Activated naive CD4-positive, alpha-beta T cell treated with anti-CD3 and anti-CD28 coated beads for 36 hours (primary cell): ENCODE results near the gene RAD9A. TPM values are rescaled to one million over a fixed set of nuclear protein-coding genes. Genes with fewer than 3 reads are reported as not detected.

ENCODE experiments used
- CTCF ChIA-PET: fragments of 350-600 bp; sonication (Branson Sonifier 250); formaldehyde crosslinking; loops from one replicate; lab custom pipeline; 2021; ENCODE audit warnings: antibody characterized with exemption; lab: Charles Lee
- DNase-seq: peaks from one replicate; pipeline ENCODE4 v3.0.0-alpha.2; 2020
- H3K27ac Mint-ChIP-seq: one replicate; pipeline ENCODE4 v1.8.0; 2021; ENCODE audit warnings: mild to moderate bottlenecking, mixed read lengths
- H3K27me3 Mint-ChIP-seq: one replicate; pipeline ENCODE4 v1.8.0; 2021; ENCODE audit warnings: low read depth, mixed read lengths
- H3K36me3 Mint-ChIP-seq: one replicate; pipeline ENCODE4 v1.8.0; 2021; ENCODE audit warnings: low read depth, mixed read lengths
- H3K4me1 Mint-ChIP-seq: one replicate; pipeline ENCODE4 v1.8.0; 2021; ENCODE audit warnings: low read depth, mixed read lengths
- H3K4me3 Mint-ChIP-seq: one replicate; pipeline ENCODE4 v1.8.0; 2021; ENCODE audit warnings: mild to moderate bottlenecking, moderate library complexity, mixed read lengths
- H3K9me3 Mint-ChIP-seq: one replicate; pipeline ENCODE4 v1.8.0; 2021; ENCODE audit warnings: mixed read lengths
- intact Hi-C: fragments of 100-400 bp; cut with micrococcal nuclease; formaldehyde crosslinking; loops from one replicate; pipeline ENCODE4 v1.15.1; 2023
- total RNA-seq, 2 experiments: library from RNA; stranded (reverse); gene quantifications; one replicate each; pipeline ENCODE4 v1.2.3, GENCODE V29; 2021

RAD9A gene
- total RNA-seq, 2 experiments from 2014 or later = 29.5 to 30.7 TPM

- Mint-ChIP-seq H3K36me3 (no peaks in the 10 kb centered on the region), H3K27me3 (no peaks in the 10 kb centered on the region), H3K4me1 (peaks cover 65% of the 10 kb centered on the region), H3K4me3 (peak overlapping the region; percentile 52), H3K9me3 (no peaks in the 10 kb centered on the region), H3K27ac (peak overlapping the region; percentile 68)
- DNase-seq = peak; percentile 76
- CTCF ChIA-PET = interaction anchor here (4.7 kb wide), 1 partner anchor 14 kb away, joined by 28 read pairs; the partner anchor contains the start of genes PPP1CA and TBC1D10C
- intact Hi-C loops = loop anchor here (1.0 kb wide), 1 partner anchor 7 kb away; no protein-coding TSS in a partner anchor
Observed at GRCh38 chr11:67416416-67417335, 24.9 kb downstream of the RAD9A start.

DNA sequence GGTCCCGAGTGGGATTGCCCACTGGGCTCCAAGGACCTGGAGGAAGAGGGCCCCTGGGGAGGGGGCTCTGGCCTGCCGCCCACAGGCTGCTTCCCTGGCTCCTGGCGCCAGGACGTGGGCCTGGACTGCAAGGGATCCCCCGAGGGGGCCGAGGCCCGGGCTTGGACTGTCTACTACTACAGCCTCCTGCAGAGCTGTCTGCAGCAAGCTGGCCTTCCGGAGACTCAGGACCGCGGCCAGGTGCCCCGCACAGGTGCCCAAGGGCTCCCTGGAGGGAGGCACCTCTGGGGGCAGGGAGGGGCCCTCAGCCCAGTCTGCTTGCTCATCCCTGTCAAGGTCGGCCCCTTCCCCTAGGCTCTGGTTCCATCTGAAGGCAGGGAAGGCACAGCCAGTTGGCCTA, 25.6 kb downstream of the RAD9A start:
- CTCF ChIA-PET = interaction anchor here (4.7 kb wide), 1 partner anchor 14 kb away, joined by 28 read pairs; the partner anchor contains the start of genes PPP1CA and TBC1D10C
- H3K36me3 Mint-ChIP-seq = no peaks in the 10 kb centered on the region
- intact Hi-C loops = loop anchor here (1.0 kb wide), 1 partner anchor 8 kb away; no protein-coding TSS in a partner anchor
- no peaks in the 10 kb centered on the region for H3K9me3 Mint-ChIP-seq
- DNase-seq = no peak
- H3K27ac Mint-ChIP-seq = no peak overlapping the region
- H3K4me3 Mint-ChIP-seq = no peak overlapping the region
- peaks cover 58% of the 10 kb centered on the region for H3K4me1 Mint-ChIP-seq
- no peaks in the 10 kb centered on the region for H3K27me3 Mint-ChIP-seq

- Mint-ChIP-seq H3K4me1 (peaks cover 51% of the 10 kb centered on the region), H3K27ac (peak overlapping the region; percentile 46), H3K9me3 (no peaks in the 10 kb centered on the region), H3K4me3 (peak overlapping the region; percentile 53), H3K27me3 (no peaks in the 10 kb centered on the region), H3K36me3 (no peaks in the 10 kb centered on the region)
- CTCF ChIA-PET = interaction anchor here (0.9 to 4.7 kb wide), 3 partner anchors 16 to 73 kb away, joined by 3 to 28 read pairs (median 3); partner anchors contain the start of genes PPP1CA, PTPRCAP and TBC1D10C
- no peak for DNase-seq
- intact Hi-C loops = no loop called here
Observed at GRCh38 chr11:67418476-67419281, 26.9 kb downstream of the RAD9A start.

- CTCF ChIA-PET = interaction anchor here (0.9 to 4.7 kb wide), 5 partner anchors 10 to 68 kb away, joined by 3 to 28 read pairs (median 3); partner anchors contain the start of genes PPP1CA, PTPRCAP and TBC1D10C
- H3K9me3 Mint-ChIP-seq = no peaks in the 10 kb centered on the region
- peak overlapping the region; percentile 77 for H3K4me3 Mint-ChIP-seq
- intact Hi-C loops = loop anchor here (2.0 kb wide), 1 partner anchor 19 kb away; no protein-coding TSS in a partner anchor
- H3K27ac Mint-ChIP-seq = peak overlapping the region; percentile 68
- DNase-seq = no peak
- peaks cover 51% of the 10 kb centered on the region for H3K4me1 Mint-ChIP-seq
- H3K27me3 Mint-ChIP-seq = no peaks in the 10 kb centered on the region
- no peaks in the 10 kb centered on the region for H3K36me3 Mint-ChIP-seq
Observed at GRCh38 chr11:67419325-67420049, 27.7 kb downstream of the RAD9A start.

DNA sequence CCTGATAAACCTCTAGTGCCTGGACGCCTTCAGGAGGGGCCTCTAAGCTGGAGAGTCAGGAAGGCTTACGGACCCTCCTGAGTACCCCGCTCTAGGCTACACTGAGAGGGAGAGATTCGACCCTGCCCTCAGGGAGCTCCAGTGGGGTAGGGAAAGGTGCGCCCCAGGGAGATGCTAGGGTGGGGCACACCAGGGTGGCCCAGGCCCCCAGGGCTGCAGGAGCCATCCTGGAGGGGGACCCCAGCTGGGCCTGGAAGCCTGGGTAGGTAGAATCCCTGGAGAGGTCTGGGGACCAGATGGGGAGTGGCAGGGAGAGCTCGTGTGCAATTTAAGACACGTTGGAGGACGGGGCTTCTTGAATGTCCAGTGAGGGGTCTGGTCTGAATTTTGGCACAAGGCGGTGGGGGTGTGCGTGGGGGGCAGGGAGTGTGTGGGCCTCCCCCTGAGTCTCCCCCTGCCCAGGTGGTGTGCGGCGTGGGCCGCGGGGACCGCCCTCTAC, 28.4 kb downstream of the RAD9A start:
- no peaks in the 10 kb centered on the region for H3K27me3 Mint-ChIP-seq
- peak overlapping the region; percentile 77 for H3K4me3 Mint-ChIP-seq
- CTCF ChIA-PET = interaction anchor here (0.9 to 4.7 kb wide), 4 partner anchors 11 to 69 kb away, joined by 3 to 28 read pairs (median 4); partner anchors contain the start of genes PPP1CA and TBC1D10C
- no peak for DNase-seq
- no peaks in the 10 kb centered on the region for H3K36me3 Mint-ChIP-seq
- peak overlapping the region; percentile 76 for H3K27ac Mint-ChIP-seq
- no peaks in the 10 kb centered on the region for H3K9me3 Mint-ChIP-seq
- intact Hi-C loops = loop anchor here (2.0 kb wide), 1 partner anchor 19 kb away; no protein-coding TSS in a partner anchor
- peaks cover 47% of the 10 kb centered on the region for H3K4me1 Mint-ChIP-seq

DNA sequence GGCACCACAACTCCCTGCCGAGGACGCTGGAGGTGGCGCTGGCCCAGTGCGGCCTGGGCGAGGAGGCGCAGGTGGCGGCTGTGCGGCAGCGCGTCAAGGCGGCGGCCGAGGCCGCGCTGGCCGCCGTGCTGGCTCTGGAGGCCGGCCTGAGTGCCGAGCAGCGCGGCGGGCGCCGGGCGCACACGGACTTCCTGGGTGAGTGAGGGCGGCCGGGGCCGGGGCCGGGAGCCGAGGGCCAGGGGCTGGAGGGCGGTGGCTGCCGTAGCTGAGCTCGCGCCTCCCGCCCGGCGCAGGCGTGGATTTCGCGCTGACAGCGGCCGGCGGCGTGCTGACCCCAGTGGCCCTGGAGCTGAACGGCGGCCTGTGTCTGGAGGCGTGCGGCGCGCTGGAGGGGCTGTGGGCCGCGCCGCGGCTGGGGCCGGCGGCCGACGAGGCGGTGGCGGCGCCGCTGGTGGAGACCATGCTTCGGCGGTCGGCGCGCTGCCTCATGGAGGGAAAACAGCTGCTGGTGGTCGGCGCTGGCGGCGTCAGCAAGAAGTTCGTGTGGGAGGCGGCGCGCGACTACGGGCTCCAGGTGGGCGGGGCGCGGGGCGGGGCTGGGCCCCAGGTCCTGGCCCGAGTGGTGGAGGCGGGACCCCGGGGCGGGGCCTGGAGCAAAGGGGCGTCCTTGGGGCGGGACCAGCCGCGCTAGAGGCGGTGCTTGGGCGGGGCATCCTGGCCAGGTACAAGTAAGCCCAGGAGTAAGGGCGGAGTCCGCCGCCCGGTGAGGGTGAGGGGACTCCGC, 29.1 kb downstream of the RAD9A start:
- H3K36me3 Mint-ChIP-seq = no peaks in the 10 kb centered on the region
- H3K27ac Mint-ChIP-seq = peak overlapping the region; percentile 50
- DNase-seq = peak; percentile 97
- no peaks in the 10 kb centered on the region for H3K9me3 Mint-ChIP-seq
- no peaks in the 10 kb centered on the region for H3K27me3 Mint-ChIP-seq
- H3K4me3 Mint-ChIP-seq = peak overlapping the region; percentile 77
- intact Hi-C loops = loop anchor here (1.0 to 2.0 kb wide), 2 partner anchors 18 to 19 kb away; no protein-coding TSS in a partner anchor
- H3K4me1 Mint-ChIP-seq = peaks cover 46% of the 10 kb centered on the region
- CTCF ChIA-PET = interaction anchor here (0.9 to 4.7 kb wide), 4 partner anchors 12 to 69 kb away, joined by 3 to 28 read pairs (median 4); partner anchors contain the start of genes PPP1CA and TBC1D10C

- H3K36me3 Mint-ChIP-seq = no peaks in the 10 kb centered on the region
- CTCF ChIA-PET = interaction anchor here (4.7 kb wide), 1 partner anchor 19 kb away, joined by 28 read pairs; the partner anchor contains the start of genes PPP1CA and TBC1D10C
- H3K27me3 Mint-ChIP-seq = no peaks in the 10 kb centered on the region
- intact Hi-C loops = loop anchor here (1.0 to 2.0 kb wide), 2 partner anchors 17 to 19 kb away; no protein-coding TSS in a partner anchor
- H3K27ac Mint-ChIP-seq = peak overlapping the region; percentile 50
- peaks cover 39% of the 10 kb centered on the region for H3K4me1 Mint-ChIP-seq
- DNase-seq = no peak
- H3K9me3 Mint-ChIP-seq = no peaks in the 10 kb centered on the region
- H3K4me3 Mint-ChIP-seq = peak overlapping the region; percentile 60
Observed at GRCh38 chr11:67421430-67422031, 29.7 kb downstream of the RAD9A start.

GRCh38 chr11:67422891-67423290, 31.1 kb downstream of the RAD9A start:
- Mint-ChIP-seq H3K4me1 (peaks cover 36% of the 10 kb centered on the region), H3K4me3 (no peak overlapping the region), H3K27ac (no peak overlapping the region), H3K36me3 (no peaks in the 10 kb centered on the region), H3K9me3 (no peaks in the 10 kb centered on the region), H3K27me3 (no peaks in the 10 kb centered on the region)
- CTCF ChIA-PET = no interaction called here
- no peak for DNase-seq
- intact Hi-C loops = no loop called here

DNA sequence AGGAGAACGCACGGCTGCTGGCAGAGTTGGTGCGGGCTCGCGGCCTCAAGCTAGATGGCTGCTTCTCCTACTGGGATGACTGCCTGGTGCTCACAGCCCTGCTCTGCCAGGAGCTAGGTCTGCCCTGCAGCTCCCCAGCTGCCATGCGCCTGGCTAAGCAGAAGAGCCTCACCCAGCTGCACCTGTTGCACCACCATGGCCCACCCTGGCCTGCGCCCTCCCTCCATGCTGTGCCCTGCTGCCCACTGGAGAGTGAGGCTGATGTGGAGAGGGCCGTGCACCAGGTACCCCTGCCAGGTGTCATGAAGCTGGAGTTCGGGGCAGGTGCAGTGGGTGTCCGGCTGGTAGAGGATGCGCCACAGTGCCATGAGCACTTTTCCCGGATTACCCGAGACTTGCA, 31.7 kb downstream of the RAD9A start:
- no peak overlapping the region for H3K4me3 Mint-ChIP-seq
- DNase-seq = no peak
- intact Hi-C loops = no loop called here
- no peak overlapping the region for H3K27ac Mint-ChIP-seq
- H3K27me3 Mint-ChIP-seq = no peaks in the 10 kb centered on the region
- H3K36me3 Mint-ChIP-seq = peaks cover 2% of the 10 kb centered on the region
- no peaks in the 10 kb centered on the region for H3K9me3 Mint-ChIP-seq
- peaks cover 32% of the 10 kb centered on the region for H3K4me1 Mint-ChIP-seq
- CTCF ChIA-PET = no interaction called here

- Mint-ChIP-seq H3K27me3 (no peaks in the 10 kb centered on the region), H3K4me3 (no peak overlapping the region), H3K9me3 (no peaks in the 10 kb centered on the region), H3K27ac (no peak overlapping the region), H3K36me3 (peaks cover 3% of the 10 kb centered on the region), H3K4me1 (peaks cover 30% of the 10 kb centered on the region)
- no peak for DNase-seq
- intact Hi-C loops = no loop called here
- CTCF ChIA-PET = interaction anchor here (0.6 kb wide), 1 partner anchor 129 kb away, joined by 6 read pairs; no protein-coding TSS in a partner anchor
Observed at GRCh38 chr11:67423891-67424613, 32.3 kb downstream of the RAD9A start.
